Breast epithelium (tissue), 3 donors: ENCODE results near the gene SNAPC2.

ENCODE experiments used
- CTCF ChIP-seq, 3 donors: fragments of 450-650 bp; IDR thresholded peaks; one replicate each; pipeline ENCODE4 v1.5.1; 2016 to 2017; ENCODE audit warnings: antibody characterized with exemption in 3 of 3, mild to moderate bottlenecking in 3 of 3, moderate library complexity in 3 of 3
- POLR2A ChIP-seq: fragments of 450-650 bp; IDR thresholded peaks from one replicate; pipeline ENCODE4 v1.6.1; 2016; ENCODE audit warnings: antibody characterized with exemption, mild to moderate bottlenecking, moderate library complexity

- no peak for TF ChIP-seq CTCF (IDR thresholded peaks at IDR 0.05)
- no peak for TF ChIP-seq POLR2A
These were observed 21.2 kb upstream of the SNAPC2 start for GRCh38 chr19:7898967-7899366.
